HL-60/S4 treated with retinoic acid at 250 ng/mL for 4 days and 3 days (cell line): ENCODE results near the gene FRMPD1.
"Not testable (repeated sequence)": the region's sequence is repeated elsewhere in the genome, so short reads cannot be mapped to it uniquely, and the experiment has no call there.

ENCODE experiments used
- in situ Hi-C: fragments of 300-500 bp; cut with MboI; formaldehyde crosslinking; loops from 2 replicates; pipeline ENCODE4 v1.7.0; 2022; ENCODE audit warnings: low sequenced_read_pairs

FRMPD1 gene

DNA sequence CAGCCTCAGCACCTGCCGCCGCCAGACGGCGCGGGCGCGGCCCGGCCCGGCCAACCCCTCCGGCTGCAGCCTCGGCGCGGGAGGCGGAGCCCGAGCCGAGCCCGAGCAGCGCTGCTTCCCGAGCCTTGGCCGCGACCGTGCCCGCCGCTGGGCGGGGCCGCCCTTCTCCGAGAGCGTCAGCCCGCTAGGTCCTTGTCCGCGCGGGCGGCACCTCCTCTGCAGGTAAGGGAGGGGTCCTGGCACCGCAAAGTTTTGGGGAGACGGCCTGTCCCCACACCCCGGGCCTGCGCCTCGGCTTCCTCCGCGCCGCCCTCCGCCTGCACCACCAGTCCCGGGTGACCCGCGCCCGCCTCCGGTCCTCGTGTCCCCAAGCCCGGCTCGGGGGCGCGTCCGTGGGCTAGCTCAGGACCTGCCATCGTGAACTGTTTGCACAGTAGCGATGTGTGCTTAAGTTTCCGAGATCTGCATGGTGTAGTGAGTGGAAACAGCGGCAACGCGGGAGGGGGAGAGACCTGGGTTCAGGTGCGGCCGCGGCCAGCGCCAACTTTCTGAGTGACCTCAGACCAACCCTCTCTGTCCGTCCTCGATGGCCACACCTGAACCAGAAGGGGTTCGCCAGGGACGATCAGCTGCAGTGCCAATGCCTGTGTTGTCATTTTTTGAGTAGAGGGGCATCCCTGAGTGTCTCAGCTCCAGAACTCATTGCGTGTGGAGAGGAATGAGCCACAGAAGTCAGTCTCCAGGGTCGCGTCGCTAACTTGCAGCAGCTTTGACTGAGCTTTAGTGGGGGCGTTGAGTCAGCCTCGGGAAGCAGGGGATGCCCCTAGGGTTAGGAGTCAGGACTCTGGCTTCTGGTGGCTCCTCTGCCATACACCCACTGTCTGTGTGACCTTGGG is at the start of gene FRMPD1:
Gene FRMPD1 (plus strand): TSS at position 82 of the 896 bp plus-strand sequence. CDS start 41,688 bp downstream, outside the sequence.
- in situ Hi-C loops, result no loop called here

- in situ Hi-C loops, result not testable (repeated sequence)
Measured at GRCh38 chr9:37602061-37602460, 48.7 kb upstream of the FRMPD1 start.

GRCh38 chr9:37602817-37603216 is 47.9 kb upstream of the FRMPD1 start:
- in situ Hi-C loops, result no loop called here

DNA sequence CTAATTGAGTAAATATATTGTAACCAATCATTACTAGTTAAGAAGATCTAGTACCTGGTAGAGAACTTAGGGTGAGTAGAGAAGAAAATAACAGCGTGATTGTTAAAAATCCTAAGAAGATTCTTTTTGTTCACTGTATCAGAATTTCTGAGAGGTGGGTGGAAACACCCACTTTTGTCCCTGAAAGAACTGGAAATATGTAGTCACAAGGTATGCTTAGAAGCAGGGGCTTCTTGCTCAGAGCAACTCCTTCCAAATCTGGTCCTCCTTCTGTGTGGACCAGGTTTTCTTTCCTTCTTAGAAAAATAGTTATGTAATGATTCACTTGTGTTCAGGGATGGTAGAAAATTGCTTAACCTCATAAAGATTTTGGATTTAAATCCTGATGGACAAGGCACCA is 46.5 kb upstream of the FRMPD1 start:
- in situ Hi-C loops, result no loop called here

DNA sequence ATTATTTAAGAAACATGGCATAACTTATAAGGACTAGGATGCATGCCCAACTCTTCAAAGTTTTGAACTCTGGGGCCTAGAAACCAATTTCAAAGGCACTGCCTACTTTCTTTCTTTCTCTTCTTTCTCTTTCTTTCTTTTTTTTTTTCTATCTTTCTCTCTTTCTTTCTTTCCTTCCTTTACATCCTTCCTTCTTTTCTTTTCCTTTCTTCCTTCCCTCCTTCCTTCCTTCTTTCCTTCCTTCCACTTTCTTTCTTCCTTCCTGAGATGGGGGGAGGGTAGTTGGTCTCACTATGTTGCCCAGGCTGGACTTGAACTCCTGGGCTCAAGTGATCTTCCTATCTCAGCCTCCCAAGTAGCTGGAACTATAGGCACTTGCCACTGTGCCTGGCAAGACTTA is 42.5 kb upstream of the FRMPD1 start:
- in situ Hi-C loops, result no loop called here

DNA sequence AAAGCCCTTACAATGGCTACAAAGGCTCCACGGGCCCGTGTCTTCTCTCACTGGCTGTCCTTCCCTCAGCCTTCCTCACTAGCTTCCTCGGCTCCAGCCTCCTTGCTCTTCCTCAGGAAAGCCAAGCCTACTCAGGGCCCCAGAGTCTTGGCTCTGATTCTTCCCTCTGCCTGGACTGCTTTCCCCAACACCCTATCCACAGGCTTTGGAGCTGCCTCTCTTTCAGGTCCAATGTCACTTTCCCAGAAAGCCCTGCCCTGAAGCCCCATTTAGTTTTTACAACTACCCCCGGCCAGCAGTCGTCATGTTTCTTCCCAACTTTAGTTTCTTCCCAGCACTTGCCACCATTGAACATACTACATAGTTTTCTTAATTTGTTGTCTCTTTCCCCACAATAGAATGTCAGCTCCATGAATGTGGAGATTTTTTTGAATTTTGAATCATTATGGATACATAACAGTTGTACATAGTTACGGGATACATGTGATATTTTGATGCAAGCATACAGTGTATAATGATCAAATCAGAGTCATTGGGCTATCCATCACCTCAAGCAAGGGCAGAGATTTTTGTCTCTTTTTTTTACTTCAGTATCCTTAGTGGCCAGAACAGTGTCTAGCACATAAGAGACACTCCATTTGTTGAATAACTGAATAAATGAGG is 40.9 kb upstream of the FRMPD1 start:
- in situ Hi-C loops, result no loop called here

- in situ Hi-C loops, result no loop called here
Measured at GRCh38 chr9:37611014-37611413, 39.7 kb upstream of the FRMPD1 start.

GRCh38 chr9:37611961-37612360 is 38.8 kb upstream of the FRMPD1 start:
- in situ Hi-C loops, result no loop called here

- in situ Hi-C loops, result no loop called here
Measured at GRCh38 chr9:37617161-37617560, 33.6 kb upstream of the FRMPD1 start.

DNA sequence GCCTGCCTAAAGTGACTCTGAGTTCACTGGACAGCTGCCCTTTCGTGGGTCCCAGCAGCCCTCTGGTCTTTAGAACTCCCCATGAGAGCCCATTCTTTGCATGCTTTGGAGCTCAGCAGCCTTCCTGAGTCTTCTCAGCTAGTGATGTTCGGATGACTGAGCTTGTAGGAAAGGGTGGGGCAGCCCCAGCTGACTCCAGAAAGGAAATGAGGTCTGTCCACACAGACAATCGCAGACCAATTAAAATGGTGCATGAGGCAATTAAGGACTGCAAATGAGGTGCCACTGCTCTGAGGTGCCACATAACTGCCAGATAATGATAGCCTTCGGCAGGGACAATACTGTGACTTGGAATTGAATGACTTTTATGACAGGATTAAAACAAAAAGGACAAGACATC is 32.9 kb upstream of the FRMPD1 start:
- in situ Hi-C loops, result no loop called here

DNA sequence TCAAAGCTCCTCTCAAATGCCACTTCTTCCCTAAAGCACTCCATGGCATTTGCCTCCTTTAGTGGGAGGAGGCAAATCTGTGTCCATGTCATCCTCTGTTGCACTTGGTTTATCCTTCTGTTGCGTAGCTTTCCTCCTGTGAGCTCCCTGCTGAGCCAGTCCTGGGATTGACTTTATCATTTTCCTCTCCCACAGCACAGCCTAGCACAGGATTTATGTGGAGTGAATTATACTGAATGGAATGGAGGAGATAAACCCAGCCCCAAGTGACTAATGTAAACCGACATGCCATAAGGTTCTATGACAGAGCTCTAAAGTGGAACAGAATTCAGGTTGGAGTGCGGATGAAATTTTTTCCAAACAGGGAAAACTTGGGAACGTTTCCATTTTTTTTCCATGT is 31.9 kb upstream of the FRMPD1 start:
- in situ Hi-C loops, result no loop called here

GRCh38 chr9:37619806-37620205 is 30.9 kb upstream of the FRMPD1 start:
- in situ Hi-C loops, result no loop called here

DNA sequence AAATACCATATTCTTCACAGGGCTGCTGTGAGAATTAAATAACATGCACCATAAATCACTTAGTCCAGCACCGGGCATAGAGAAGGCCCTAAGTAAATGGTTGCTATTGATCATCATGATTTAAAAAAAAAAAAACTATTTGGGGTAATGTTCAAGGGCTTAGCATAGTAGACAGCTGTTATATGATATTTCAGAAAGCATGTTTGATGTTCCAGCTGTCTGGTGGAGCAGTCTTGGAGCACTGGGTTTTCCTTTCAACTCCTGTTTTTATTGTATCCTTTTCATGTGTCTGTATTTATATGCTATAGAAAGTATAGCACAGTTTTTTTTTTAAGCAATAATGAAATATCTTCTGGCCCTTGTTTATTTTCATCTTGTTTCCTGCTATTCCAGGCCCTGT is 30.4 kb upstream of the FRMPD1 start:
- in situ Hi-C loops, result no loop called here

- in situ Hi-C loops, result no loop called here
Measured at GRCh38 chr9:37621273-37622121, 29.3 kb upstream of the FRMPD1 start.

GRCh38 chr9:37622462-37622861 is 28.3 kb upstream of the FRMPD1 start:
- in situ Hi-C loops, result no loop called here

DNA sequence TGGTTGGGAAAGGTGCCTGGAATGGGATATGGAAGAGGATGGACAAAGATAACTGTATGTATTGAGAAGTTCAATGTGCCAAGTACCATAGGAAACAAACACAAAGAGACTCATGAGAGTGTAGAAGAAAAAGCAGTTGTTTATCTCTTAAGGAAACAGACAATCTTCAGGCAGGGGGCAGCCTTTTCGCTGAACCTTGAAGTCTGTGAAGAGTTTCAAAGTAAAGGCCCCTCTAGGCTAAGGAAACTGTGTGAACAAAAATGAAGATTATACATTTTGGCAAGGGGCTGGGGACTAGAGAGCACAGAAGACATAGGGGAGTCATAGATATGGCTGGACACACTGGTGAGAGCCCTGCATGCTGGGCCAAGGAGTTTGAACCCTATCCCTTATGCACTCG is 27.5 kb upstream of the FRMPD1 start:
- in situ Hi-C loops, result no loop called here

- in situ Hi-C loops, result no loop called here
Measured at GRCh38 chr9:37624073-37624472, 26.7 kb upstream of the FRMPD1 start.

DNA sequence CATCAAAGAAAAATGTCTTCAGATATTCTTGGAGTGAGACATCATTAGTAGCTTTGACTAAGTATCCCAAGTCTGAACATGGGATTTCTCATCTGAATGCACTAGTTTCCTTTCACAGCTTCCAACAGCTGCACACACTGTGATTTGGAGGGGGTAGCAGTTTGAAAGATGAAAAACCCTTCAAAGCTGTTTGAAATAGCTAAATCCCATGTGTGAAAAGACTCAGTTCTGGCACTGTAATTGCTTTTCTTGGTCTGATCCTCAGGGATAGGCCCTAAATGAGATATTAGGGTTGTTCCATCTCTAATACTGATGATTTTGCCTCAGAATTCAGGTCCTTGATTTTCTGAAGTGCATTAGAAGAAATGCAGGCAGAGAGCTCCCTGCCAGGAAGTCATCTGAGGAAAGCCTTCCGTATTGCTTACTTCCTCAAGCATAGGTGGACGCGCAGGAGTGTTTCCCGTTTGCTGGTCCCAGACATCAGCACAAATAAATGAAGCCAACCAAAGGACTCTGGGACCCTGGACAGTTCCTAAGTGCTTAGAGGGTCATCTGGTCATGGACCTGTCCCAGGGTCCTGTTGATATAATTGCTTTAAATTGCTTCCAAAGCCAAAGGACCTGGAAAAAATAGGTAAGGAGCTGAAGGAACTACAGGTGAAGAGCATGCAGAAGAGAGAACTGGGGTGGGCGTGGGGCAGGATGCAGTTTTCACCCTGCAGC is 25.6 kb upstream of the FRMPD1 start:
- in situ Hi-C loops, result no loop called here

- in situ Hi-C loops, result no loop called here
Measured at GRCh38 chr9:37625758-37626147, 25.0 kb upstream of the FRMPD1 start.

- in situ Hi-C loops, result no loop called here
Measured at GRCh38 chr9:37626708-37627292, 24.0 kb upstream of the FRMPD1 start.
